SK-N-SH treated with all-trans-retinoic acid at 6 μM for 48 hours (cell line): ENCODE results near the gene HDGFL2.

Source experiments
- ATAC-seq: fragments of 200-7000 bp; cut with Tn5 transposase; 3 replicates; pipeline ENCODE4 v1.9.1; 2020; ENCODE audit warnings: mild to moderate bottlenecking, moderate library complexity
- ARNTL ChIP-seq: fragments of 450-650 bp; formaldehyde crosslinking; IDR thresholded peaks from 2 replicates; pipeline ENCODE4 v1.5.0; 2020; ENCODE audit warnings: low read depth, mild to moderate bottlenecking, moderate library complexity, borderline replicate concordance
- BACH2 ChIP-seq: fragments of 250-450 bp; sonication (Bioruptor Pico); IDR thresholded peaks from 2 replicates; pipeline ENCODE4 v1.9.0; 2021; ENCODE audit warnings: mild to moderate bottlenecking, borderline replicate concordance
- CSDC2 ChIP-seq: fragments of 250-450 bp; sonication (Bioruptor Pico); IDR thresholded peaks from 2 replicates; pipeline ENCODE4 v1.5.0; 2020; ENCODE audit warnings: mild to moderate bottlenecking, moderate library complexity
- ESRRG ChIP-seq: fragments of 250-450 bp; sonication (Bioruptor Pico); IDR thresholded peaks from 2 replicates; pipeline ENCODE4 v1.6.1; 2021; ENCODE audit warnings: mild to moderate bottlenecking
- GLIS3 ChIP-seq: fragments of 250-450 bp; sonication (Bioruptor Pico); IDR thresholded peaks from 2 replicates; pipeline ENCODE4 v1.5.0; 2020; ENCODE audit warnings: mild to moderate bottlenecking, moderate library complexity
- ISL1 ChIP-seq: fragments of 250-450 bp; sonication (Bioruptor Pico); IDR thresholded peaks from 2 replicates; pipeline ENCODE4 v2.1.2; 2022; ENCODE audit warnings: mild to moderate bottlenecking, moderate library complexity
- OSR1 ChIP-seq: fragments of 250-450 bp; sonication (Bioruptor Pico); IDR thresholded peaks from 2 replicates; pipeline ENCODE4 v1.8.0; 2022; ENCODE audit warnings: moderate library complexity, mild to moderate bottlenecking, inconsistent platforms
- POU6F1 ChIP-seq: fragments of 250-450 bp; sonication (Bioruptor Pico); IDR thresholded peaks from 2 replicates; pipeline ENCODE4 v1.8.0; 2021; ENCODE audit warnings: low read depth, mild to moderate bottlenecking, moderate library complexity, borderline replicate concordance
- PPARA ChIP-seq: fragments of 250-450 bp; sonication (Bioruptor Pico); IDR thresholded peaks from 2 replicates; pipeline ENCODE4 v1.5.0; 2020; ENCODE audit warnings: mild to moderate bottlenecking, borderline replicate concordance
- RARB ChIP-seq: fragments of 250-450 bp; sonication (Bioruptor Pico); IDR thresholded peaks from 2 replicates; pipeline ENCODE4 v1.8.0; 2021; ENCODE audit warnings: mild to moderate bottlenecking, moderate library complexity
- SNAI2 ChIP-seq: fragments of 250-450 bp; sonication (Bioruptor Pico); IDR thresholded peaks from 2 replicates; pipeline ENCODE4 v1.5.0; 2020; ENCODE audit warnings: mild to moderate bottlenecking, moderate library complexity
- TCF4 ChIP-seq: fragments of 250-450 bp; sonication (Bioruptor Pico); IDR thresholded peaks from 2 replicates; pipeline ENCODE4 v1.8.0; 2021; ENCODE audit warnings: mild to moderate bottlenecking, moderate library complexity, borderline replicate concordance
- TOX ChIP-seq: fragments of 250-450 bp; sonication (Bioruptor Pico); IDR thresholded peaks from 2 replicates; pipeline ENCODE4 v1.8.0; 2021; ENCODE audit warnings: mild to moderate bottlenecking, moderate library complexity, borderline replicate concordance
- ZC3H10 ChIP-seq: fragments of 250-450 bp; sonication (Bioruptor Pico); IDR thresholded peaks from 2 replicates; pipeline ENCODE4 v1.5.1; 2021; ENCODE audit warnings: mild to moderate bottlenecking, moderate library complexity
- ZFP3 ChIP-seq: fragments of 250-450 bp; sonication (Bioruptor Pico); IDR thresholded peaks from 2 replicates; pipeline ENCODE4 v1.5.0; 2020; ENCODE audit warnings: mild to moderate bottlenecking, moderate library complexity
- ZNF565 ChIP-seq: fragments of 450-650 bp; formaldehyde crosslinking; conservative IDR thresholded peaks from 2 replicates; pipeline ENCODE4 v1.5.0; 2020; ENCODE audit warnings: low read depth, mild to moderate bottlenecking, moderate library complexity
- ZNF70 ChIP-seq: fragments of 450-650 bp; formaldehyde crosslinking; IDR thresholded peaks from 2 replicates; pipeline ENCODE4 v1.5.0; 2020; ENCODE audit warnings: mild to moderate bottlenecking, moderate library complexity
- ZNF8 ChIP-seq: fragments of 450-650 bp; formaldehyde crosslinking; IDR thresholded peaks from 2 replicates; pipeline ENCODE4 v1.5.0; 2020; ENCODE audit warnings: mild to moderate bottlenecking, moderate library complexity
- TF ChIP-seq, protein P1 (sequence below): fragments of 250-450 bp; sonication (Bioruptor Pico); IDR thresholded peaks from 2 replicates; pipeline ENCODE4 v1.8.0; 2020; ENCODE audit warnings: mild to moderate bottlenecking, moderate library complexity, borderline replicate concordance
- TF ChIP-seq, protein P2 (sequence below): fragments of 250-450 bp; sonication (Bioruptor Pico); IDR thresholded peaks from 2 replicates; pipeline ENCODE4 v1.5.1; 2020; ENCODE audit warnings: low read depth, mild to moderate bottlenecking, moderate library complexity
- TF ChIP-seq, protein P3 (sequence below): fragments of 250-450 bp; sonication (Bioruptor Pico); IDR thresholded peaks from 2 replicates; pipeline ENCODE4 v1.5.1; 2021; ENCODE audit warnings: mild to moderate bottlenecking, moderate library complexity

HDGFL2 gene

DNA sequence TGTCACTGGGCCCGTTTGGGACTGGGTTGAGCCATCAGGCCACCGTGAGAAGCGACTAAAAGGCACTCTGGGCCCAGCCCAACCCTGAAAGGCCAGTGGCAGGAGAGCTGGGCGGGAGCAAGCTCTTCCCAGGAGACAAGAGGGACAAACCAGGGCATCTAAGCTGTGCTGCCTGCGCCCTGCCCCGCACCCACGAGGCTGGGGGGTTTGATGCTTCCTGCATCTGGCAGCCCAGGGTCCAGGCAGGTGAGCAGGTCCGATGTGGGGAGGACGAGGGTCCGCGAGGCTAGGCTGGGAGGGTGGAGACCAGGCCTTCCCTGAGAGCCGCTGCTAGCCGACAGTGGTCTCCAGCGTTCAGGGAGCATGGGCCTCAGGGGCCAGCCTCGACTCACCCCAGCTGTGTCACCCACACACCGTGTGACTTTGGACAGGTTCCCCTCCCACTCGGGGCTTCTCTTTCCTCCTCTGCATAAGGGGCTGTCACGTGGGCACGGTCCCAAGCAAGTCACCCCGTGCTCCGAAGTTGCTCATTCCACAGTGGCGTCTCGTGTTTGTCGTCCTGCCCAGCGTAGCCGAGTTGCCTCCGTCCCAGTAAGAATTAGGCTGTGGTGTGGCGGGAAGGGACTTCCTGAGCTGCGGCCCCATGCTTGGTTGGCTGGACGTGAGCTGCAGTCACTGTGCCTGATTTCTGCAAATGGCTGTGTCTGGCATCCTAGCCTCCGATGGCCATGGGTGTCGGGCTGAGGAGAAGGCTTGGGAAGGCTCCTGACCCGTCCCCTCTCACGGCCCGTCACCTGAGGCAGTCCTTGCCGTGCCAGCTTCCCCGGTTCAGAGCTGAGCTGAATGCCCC lies 30.4 kb downstream of the HDGFL2 start (continued):
- TF ChIP-seq, protein P1, sequence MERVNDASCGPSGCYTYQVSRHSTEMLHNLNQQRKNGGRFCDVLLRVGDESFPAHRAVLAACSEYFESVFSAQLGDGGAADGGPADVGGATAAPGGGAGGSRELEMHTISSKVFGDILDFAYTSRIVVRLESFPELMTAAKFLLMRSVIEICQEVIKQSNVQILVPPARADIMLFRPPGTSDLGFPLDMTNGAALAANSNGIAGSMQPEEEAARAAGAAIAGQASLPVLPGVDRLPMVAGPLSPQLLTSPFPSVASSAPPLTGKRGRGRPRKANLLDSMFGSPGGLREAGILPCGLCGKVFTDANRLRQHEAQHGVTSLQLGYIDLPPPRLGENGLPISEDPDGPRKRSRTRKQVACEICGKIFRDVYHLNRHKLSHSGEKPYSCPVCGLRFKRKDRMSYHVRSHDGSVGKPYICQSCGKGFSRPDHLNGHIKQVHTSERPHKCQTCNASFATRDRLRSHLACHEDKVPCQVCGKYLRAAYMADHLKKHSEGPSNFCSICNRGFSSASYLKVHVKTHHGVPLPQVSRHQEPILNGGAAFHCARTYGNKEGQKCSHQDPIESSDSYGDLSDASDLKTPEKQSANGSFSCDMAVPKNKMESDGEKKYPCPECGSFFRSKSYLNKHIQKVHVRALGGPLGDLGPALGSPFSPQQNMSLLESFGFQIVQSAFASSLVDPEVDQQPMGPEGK (CRISPR knock-in tag), result no peak
- TF ChIP-seq TCF4 (CRISPR knock-in tag), result no peak
- TF ChIP-seq, all 23 proteins: peak for 0

GRCh38 chr19:4503132-4503824 lies 31.2 kb downstream of the HDGFL2 start:
- TF ChIP-seq, protein P2, sequence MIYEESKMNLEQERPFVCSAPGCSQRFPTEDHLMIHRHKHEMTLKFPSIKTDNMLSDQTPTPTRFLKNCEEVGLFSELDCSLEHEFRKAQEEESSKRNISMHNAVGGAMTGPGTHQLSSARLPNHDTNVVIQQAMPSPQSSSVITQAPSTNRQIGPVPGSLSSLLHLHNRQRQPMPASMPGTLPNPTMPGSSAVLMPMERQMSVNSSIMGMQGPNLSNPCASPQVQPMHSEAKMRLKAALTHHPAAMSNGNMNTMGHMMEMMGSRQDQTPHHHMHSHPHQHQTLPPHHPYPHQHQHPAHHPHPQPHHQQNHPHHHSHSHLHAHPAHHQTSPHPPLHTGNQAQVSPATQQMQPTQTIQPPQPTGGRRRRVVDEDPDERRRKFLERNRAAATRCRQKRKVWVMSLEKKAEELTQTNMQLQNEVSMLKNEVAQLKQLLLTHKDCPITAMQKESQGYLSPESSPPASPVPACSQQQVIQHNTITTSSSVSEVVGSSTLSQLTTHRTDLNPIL (CRISPR knock-in tag), result no peak
- TF ChIP-seq PPARA (CRISPR knock-in tag), result no peak
- TF ChIP-seq ZC3H10 (CRISPR knock-in tag), result no peak
- TF ChIP-seq ZNF565 (CRISPR knock-in tag), result no peak
- no peak for TF ChIP-seq OSR1 (CRISPR knock-in tag)
- no peak for TF ChIP-seq ISL1 (CRISPR knock-in tag)
- TF ChIP-seq SNAI2 (CRISPR knock-in tag), result no peak
- no peak for TF ChIP-seq RARB (CRISPR knock-in tag)
- no peak for TF ChIP-seq ARNTL
- TF ChIP-seq POU6F1 (CRISPR knock-in tag), result no peak
- no peak for TF ChIP-seq BACH2 (CRISPR knock-in tag)
- ATAC-seq, result no peak

DNA sequence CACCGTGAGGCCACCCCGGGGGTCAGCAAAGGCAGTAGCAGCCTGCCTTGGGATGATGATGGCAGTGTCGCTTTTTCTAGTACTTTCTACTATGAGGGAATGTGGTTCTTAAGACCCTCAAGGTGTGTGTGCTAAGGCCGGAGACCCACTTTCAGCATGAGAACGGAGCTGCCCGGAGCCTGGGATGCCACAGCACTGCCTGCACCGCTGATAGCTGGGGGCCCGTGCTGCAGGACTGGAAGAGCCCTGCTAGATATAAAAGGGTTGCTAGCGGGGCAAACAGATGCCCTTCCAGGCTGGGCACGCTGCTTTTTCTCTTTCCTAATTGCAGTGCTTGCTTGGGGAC lies 31.7 kb downstream of the HDGFL2 start:
- TF ChIP-seq TOX (no peak), GLIS3 (no peak), TCF4 (CRISPR knock-in tag) (no peak), POU6F1 (CRISPR knock-in tag) (no peak), ZNF565 (CRISPR knock-in tag) (no peak), ZNF8 (no peak), SNAI2 (CRISPR knock-in tag) (no peak), ZC3H10 (CRISPR knock-in tag) (no peak), RARB (CRISPR knock-in tag) (no peak)
- TF ChIP-seq, protein P3, sequence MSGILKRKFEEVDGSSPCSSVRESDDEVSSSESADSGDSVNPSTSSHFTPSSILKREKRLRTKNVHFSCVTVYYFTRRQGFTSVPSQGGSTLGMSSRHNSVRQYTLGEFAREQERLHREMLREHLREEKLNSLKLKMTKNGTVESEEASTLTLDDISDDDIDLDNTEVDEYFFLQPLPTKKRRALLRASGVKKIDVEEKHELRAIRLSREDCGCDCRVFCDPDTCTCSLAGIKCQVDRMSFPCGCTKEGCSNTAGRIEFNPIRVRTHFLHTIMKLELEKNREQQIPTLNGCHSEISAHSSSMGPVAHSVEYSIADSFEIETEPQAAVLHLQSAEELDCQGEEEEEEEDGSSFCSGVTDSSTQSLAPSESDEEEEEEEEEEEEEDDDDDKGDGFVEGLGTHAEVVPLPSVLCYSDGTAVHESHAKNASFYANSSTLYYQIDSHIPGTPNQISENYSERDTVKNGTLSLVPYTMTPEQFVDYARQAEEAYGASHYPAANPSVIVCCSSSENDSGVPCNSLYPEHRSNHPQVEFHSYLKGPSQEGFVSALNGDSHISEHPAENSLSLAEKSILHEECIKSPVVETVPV (CRISPR knock-in tag), result no peak
- ATAC-seq, result no peak

GRCh38 chr19:4504297-4504701 lies 32.2 kb downstream of the HDGFL2 start:
- no peak for TF ChIP-seq ESRRG (CRISPR knock-in tag)
- no peak for TF ChIP-seq ZFP3
- no peak for TF ChIP-seq TOX
- no peak for TF ChIP-seq CSDC2
- TF ChIP-seq ZNF8, result no peak
- TF ChIP-seq OSR1 (CRISPR knock-in tag), result no peak
- no peak for TF ChIP-seq ZC3H10 (CRISPR knock-in tag)
- TF ChIP-seq TCF4 (CRISPR knock-in tag), result no peak
- TF ChIP-seq, protein P1 (CRISPR knock-in tag), result no peak
- TF ChIP-seq ZNF565 (CRISPR knock-in tag), result no peak
- no peak for TF ChIP-seq ZNF70
- no peak for TF ChIP-seq PPARA (CRISPR knock-in tag)
- TF ChIP-seq ARNTL, result no peak
- TF ChIP-seq BACH2 (CRISPR knock-in tag), result no peak
- TF ChIP-seq, protein P2 (CRISPR knock-in tag), result no peak
- no peak for TF ChIP-seq GLIS3
- no peak for TF ChIP-seq ISL1 (CRISPR knock-in tag)
- no peak for ATAC-seq
